Measurements from ENCODE around the gene RNLS.

DNA sequence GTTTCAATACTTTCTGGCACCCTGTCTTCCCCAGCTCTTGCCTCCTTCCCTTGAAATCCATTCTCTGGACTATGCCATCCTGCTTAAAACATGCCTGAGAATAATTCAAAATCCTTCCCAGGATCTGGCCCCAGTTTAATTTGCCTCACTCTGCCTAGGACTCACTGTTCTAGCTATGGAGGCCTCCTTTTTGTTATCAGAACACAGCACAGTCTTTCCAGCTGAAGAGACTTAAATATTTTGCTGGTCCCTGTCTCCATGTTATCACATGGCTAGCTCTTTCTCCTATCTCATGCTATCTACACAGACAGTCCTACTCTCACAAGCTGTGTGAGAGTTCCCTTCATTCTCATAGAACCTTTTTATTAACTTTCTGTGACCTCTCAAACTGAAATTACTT, 194.8 kb downstream of the RNLS start:
- TF ChIP-seq, protein P1, sequence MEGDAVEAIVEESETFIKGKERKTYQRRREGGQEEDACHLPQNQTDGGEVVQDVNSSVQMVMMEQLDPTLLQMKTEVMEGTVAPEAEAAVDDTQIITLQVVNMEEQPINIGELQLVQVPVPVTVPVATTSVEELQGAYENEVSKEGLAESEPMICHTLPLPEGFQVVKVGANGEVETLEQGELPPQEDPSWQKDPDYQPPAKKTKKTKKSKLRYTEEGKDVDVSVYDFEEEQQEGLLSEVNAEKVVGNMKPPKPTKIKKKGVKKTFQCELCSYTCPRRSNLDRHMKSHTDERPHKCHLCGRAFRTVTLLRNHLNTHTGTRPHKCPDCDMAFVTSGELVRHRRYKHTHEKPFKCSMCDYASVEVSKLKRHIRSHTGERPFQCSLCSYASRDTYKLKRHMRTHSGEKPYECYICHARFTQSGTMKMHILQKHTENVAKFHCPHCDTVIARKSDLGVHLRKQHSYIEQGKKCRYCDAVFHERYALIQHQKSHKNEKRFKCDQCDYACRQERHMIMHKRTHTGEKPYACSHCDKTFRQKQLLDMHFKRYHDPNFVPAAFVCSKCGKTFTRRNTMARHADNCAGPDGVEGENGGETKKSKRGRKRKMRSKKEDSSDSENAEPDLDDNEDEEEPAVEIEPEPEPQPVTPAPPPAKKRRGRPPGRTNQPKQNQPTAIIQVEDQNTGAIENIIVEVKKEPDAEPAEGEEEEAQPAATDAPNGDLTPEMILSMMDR (IDR thresholded peaks at IDR 0.05) = no peak
- no peak for TF ChIP-seq POLR2A (IDR thresholded peaks at IDR 0.05)
